GM10248 (cell line): ENCODE results near the gene AKR7A2.
"Not testable (repeated sequence)": the region's sequence is repeated elsewhere in the genome, so short reads cannot be mapped to it uniquely, and the experiment has no call there.

Source experiments
- CTCF ChIA-PET: fragments of 300-600 bp; sonication (Branson Sonifier 250); formaldehyde crosslinking; extraction: SDS; loops from one replicate; lab custom pipeline; 2021; ENCODE audit warnings: antibody characterized with exemption; lab: Yijun Ruan, JAX
- POLR2A ChIA-PET: fragments of 350-650 bp; sonication (Branson Sonifier 250); formaldehyde crosslinking; extraction: SDS; loops from one replicate; lab custom pipeline; 2020; ENCODE audit warnings: antibody characterized with exemption; lab: Yijun Ruan, JAX
- DNase-seq: peaks from one replicate; pipeline ENCODE4 v3.0.0; 2012; ENCODE audit errors: extremely low spot score
- TF ChIP-seq, protein P1 (sequence below): IDR thresholded peaks from 2 replicates; pipeline ENCODE4 v1.5.1; 2012; ENCODE audit warnings: mild to moderate bottlenecking, low read depth; ENCODE audit errors: extremely low read depth, missing control alignments, control extremely low read depth

AKR7A2 gene

DNA sequence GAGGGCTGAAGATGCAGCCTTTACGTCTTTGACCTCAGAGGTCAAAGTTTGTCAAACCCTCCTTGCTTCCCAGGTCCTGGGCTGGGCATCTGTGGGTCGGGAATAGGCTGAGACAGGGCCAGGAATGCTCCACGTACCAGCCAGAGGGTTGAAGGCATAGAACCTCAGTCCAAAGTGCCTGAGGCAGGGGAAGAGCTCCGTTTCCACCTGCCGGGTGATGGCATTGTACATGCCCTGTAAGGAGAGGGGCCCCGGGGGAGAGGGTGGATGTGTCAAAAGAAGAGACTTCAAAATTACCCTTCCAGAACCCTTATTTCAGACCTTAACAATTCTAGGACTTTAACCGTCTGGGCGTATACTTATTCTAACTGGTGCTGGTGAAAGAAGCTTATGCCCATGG, 27.1 kb downstream of the AKR7A2 start:
- ChIA-PET CTCF (no interaction called here), POLR2A (no interaction called here)
- DNase-seq = no peak
- TF ChIP-seq, protein P1, sequence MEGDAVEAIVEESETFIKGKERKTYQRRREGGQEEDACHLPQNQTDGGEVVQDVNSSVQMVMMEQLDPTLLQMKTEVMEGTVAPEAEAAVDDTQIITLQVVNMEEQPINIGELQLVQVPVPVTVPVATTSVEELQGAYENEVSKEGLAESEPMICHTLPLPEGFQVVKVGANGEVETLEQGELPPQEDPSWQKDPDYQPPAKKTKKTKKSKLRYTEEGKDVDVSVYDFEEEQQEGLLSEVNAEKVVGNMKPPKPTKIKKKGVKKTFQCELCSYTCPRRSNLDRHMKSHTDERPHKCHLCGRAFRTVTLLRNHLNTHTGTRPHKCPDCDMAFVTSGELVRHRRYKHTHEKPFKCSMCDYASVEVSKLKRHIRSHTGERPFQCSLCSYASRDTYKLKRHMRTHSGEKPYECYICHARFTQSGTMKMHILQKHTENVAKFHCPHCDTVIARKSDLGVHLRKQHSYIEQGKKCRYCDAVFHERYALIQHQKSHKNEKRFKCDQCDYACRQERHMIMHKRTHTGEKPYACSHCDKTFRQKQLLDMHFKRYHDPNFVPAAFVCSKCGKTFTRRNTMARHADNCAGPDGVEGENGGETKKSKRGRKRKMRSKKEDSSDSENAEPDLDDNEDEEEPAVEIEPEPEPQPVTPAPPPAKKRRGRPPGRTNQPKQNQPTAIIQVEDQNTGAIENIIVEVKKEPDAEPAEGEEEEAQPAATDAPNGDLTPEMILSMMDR = no peak

DNA sequence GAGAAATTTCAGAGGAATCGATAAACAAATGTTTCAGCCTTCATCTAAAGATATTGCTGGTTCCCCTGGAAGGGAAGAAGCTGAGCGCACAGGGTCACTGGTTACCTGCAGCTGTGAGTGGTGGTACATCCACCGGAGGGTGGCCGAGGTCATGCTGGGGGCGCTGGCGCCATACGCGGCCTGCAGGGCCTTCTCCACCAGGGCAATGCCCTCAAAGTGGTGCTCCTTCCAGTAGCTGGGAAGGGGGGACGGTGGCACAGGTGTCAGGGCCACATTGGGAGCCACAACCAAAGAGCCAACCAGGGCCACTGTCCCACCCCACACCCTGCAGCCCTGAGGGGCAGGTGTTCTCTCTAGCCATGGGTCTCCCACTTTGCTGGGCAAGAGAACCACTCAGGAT, 28.1 kb downstream of the AKR7A2 start:
- no peak for DNase-seq
- ChIA-PET POLR2A (no interaction called here), CTCF (no interaction called here)
- TF ChIP-seq, protein P1 = no peak

DNA sequence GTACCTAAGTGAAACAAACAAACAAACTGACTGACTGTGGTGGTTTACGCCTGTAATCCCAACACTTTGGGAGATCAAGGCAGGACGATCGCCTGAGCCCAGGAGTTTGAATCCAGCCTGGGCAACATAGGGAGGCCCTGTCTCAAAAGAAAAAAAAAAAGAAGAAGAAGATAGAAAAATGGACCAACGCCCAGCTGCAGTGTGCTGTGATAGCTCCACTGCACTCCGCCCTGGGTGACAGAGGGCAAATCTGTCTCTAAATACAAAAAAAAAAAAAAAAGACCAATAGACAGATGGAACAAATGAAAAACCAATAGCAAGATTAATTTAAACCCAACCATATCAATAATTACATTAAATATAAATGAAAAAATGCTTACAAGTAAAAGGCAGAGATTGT, 37.3 kb downstream of the AKR7A2 start:
- DNase-seq = no peak
- TF ChIP-seq, protein P1 = no peak
- ChIA-PET CTCF (no interaction called here), POLR2A (no interaction called here)

DNA sequence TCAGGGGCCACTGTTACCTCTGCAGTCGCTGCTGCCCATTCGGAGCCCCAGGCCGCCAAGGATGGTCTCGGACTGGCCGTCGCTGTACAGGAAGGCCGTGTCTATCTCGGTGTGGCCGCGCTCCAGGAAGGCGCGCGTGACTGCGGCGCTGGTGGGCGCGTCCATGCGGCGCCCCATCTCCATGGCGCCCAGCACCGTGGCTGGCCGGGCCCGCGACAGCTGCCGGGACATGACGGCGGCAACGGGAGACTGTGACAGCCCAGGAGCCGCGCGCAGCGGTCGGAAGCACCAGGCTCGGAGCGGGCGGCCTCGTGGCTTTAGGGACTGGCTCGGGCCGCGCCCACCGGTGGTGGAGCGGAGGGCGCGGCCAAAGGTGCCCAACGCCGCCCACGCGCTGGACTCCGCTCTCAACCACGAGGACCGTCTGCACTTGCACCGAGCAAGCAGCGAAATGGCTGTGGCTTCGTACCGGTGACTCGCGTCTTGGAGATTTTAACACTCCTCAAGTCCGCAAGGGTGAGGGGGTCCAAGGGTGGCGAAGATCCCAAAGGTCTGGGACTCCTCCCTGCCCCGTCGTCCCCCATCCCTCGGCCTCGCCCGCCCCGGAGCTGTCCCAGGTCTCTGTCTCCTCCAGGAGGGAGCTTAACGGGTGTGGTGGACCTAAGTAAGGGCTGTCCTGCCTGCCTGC, 38.0 kb downstream of the AKR7A2 start:
- CTCF ChIA-PET, DNase-seq, POLR2A ChIA-PET: not testable (repeated sequence)

DNA sequence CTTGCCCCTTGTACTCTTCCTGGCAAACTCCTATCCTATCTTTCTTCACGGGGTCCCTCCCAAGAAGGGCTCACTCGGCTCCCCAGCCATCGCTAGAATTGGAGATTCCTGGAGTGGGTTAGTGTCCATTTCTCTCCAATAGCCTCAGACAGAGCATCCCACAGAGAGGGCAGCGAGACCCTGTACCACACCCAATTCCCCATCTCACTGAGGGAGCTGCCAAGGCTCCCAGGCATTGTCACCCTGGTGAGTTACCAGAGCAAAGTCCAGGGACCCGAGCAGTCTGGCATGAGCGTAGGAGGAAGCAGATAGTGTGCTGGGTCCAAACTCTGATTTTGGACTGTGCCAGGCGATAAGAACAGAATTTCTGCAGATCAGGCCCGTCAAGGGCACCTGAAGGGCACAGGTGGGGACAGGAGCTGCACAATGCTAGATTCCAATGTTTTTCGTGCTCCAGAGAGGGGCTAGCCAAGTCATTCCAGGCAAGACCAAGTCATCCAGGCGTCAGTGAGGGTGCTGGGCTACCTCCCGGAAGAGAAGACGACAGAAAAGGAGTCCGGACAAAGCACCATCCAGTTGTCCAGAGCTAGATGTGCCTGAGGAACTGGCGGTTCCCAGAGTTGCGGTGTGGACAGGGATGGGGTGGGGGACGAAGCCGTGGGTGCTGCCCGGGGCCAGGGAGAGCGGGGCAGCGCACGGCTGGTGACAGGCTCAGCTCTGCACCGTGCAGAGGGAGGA, 38.7 kb downstream of the AKR7A2 start:
- ChIA-PET POLR2A (no interaction called here), CTCF (no interaction called here)
- no peak for DNase-seq
- TF ChIP-seq, protein P1 = no peak

DNA sequence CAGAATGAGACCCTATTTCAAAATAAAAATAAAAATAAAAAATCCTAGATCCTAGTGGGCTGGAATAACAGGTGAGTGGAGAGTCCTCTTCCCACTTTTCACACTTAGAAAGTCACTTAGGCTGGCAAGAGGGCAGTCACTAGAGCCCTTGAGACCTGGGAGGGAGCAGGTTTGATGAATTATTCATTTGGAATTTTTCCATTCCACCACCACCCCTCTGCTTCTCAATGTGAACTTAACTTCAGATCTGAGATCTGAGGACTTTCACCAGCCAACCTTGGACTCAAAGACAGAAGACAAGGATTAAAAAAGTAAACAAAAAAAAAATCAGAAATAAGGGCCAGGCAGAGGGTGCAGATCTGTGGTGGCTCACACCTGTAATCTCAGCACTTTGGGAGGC, 39.9 kb downstream of the AKR7A2 start:
- CTCF ChIA-PET = no interaction called here
- POLR2A ChIA-PET = no interaction called here
- DNase-seq = no peak
- TF ChIP-seq, protein P1 = no peak

DNA sequence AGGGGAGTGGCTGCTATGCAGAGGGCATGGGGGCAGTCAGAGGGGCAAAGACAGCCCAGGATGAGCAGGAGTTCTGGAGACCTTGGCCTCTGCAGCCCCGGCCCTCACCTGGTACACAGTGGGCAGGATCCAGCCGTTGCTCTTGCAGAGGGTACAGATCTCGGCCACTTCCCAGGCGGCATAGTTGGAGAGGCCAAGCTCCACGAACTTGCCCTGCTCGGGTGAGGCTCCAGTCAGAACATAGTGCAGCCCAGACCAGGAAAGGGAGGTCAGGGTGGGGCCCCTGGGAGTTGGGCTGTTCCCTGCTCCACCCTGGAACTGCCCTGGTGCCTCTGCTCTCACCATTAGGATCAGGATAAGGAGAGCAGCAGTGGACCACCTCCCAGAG, 41.6 kb downstream of the AKR7A2 start:
- DNase-seq, POLR2A ChIA-PET, CTCF ChIA-PET: not testable (repeated sequence)

DNA sequence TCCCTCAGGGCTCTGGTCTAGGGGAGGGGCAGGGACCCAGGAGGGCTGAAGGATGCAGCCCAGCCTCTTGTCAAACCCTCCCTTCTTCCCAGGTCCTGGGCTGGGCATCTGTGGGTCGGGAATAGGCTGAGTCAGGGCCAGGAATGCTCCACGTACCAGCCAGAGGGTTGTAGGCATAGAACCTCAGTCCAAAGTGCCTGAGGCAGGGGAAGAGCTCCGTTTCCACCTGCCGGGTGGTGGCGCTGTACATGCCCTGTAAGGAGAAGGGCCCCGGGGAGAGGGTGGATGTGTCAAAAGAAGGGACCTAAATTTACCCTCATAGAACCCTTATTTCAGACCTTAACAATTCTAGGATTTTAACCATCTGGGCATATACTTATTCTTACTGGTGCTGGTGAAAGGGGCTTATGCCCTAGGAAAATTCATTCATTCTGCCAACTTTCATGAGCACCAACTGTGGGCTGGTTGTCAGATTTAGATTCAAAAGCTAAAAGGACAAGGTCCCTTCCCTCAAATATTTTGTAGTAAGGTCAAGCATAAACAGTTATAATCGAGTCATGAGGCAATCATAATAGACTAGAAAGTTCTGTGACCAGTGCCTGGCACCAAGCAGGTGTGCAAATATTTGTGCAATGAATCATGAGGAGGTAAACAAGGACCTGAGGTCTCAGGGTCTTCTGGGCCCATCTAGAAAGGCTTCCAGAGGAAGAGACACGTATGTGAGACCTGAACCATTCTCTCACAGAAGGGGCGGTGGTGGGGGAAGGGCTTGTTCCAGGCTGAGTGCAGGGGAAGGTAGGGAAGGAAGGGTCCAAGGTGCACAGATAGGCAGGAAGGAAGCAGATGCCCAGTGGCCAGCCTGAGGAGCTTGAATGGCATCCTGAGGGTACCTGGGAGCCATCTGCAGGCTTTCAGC, 42.3 kb downstream of the AKR7A2 start:
- POLR2A ChIA-PET, DNase-seq: not testable (repeated sequence)
- CTCF ChIA-PET = interaction anchor here (0.8 to 0.9 kb wide), 2 partner anchors 12 to 382 kb away, joined by 3 read pairs; no protein-coding TSS in a partner anchor
